WTC11 (cell line): ENCODE measurements around the gene GSTP1. TPM values are rescaled to one million over a fixed set of nuclear protein-coding genes. Genes with fewer than 3 reads are reported as not detected.
A peak's percentile ranks its signal among the peaks of the same experiment; 100 is the strongest.

Source experiments
- ATAC-seq: fragments of 200-7000 bp; cut with Tn5 transposase; 2 replicates; pipeline ENCODE4 v1.10.0; 2021; ENCODE audit warnings: mild to moderate bottlenecking, moderate library complexity
- CTCF ChIA-PET: fragments of 300-600 bp; sonication (Branson Sonifier 250); formaldehyde crosslinking; loops from one replicate; lab custom pipeline; 2021; ENCODE audit warnings: antibody characterized with exemption; lab: Charles Lee
- POLR2A ChIA-PET: fragments of 350-600 bp; sonication (Branson Sonifier 250); formaldehyde crosslinking; loops from one replicate; lab custom pipeline; 2021; ENCODE audit warnings: antibody characterized with exemption; lab: Charles Lee
- DNase-seq: peaks from one replicate; pipeline ENCODE4 v3.0.0; 2021; ENCODE audit warnings: low spot score
- H3K27ac Mint-ChIP-seq: 2 replicates; pipeline ENCODE4 v1.8.0; 2021; ENCODE audit warnings: mixed read lengths
- H3K27me3 Mint-ChIP-seq: 2 replicates; pipeline ENCODE4 v1.8.0; 2021; ENCODE audit warnings: low read depth, mild to moderate bottlenecking, moderate library complexity, mixed read lengths
- H3K36me3 Mint-ChIP-seq: 2 replicates; pipeline ENCODE4 v1.8.0; 2021; ENCODE audit warnings: mixed read lengths
- H3K4me1 Mint-ChIP-seq: 2 replicates; pipeline ENCODE4 v1.8.0; 2022; ENCODE audit warnings: mixed read lengths
- H3K4me3 Mint-ChIP-seq: 2 replicates; pipeline ENCODE4 v1.8.0; 2021; ENCODE audit warnings: mild to moderate bottlenecking, moderate library complexity, mixed read lengths
- H3K9me3 Mint-ChIP-seq: 2 replicates; pipeline ENCODE4 v1.8.0; 2021; ENCODE audit warnings: mixed read lengths
- CBFB ChIP-seq: sonication (generic); formaldehyde crosslinking; IDR thresholded peaks from 2 replicates; pipeline ENCODE4 v1.8.1; 2022; ENCODE audit warnings: mild to moderate bottlenecking, low read depth, missing genetic modification reagents
- ELF4 ChIP-seq: sonication (generic); formaldehyde crosslinking; IDR thresholded peaks from 2 replicates; pipeline ENCODE4 v1.8.1; 2022; ENCODE audit warnings: low read depth, mild to moderate bottlenecking, moderate library complexity, missing genetic modification reagents
- EMX1 ChIP-seq: fragments of 250-450 bp; sonication (Bioruptor Pico); IDR thresholded peaks from 2 replicates; pipeline ENCODE4 v1.8.0; 2021; ENCODE audit warnings: mild to moderate bottlenecking
- ESRRA ChIP-seq: sonication (generic); formaldehyde crosslinking; IDR thresholded peaks from 2 replicates; pipeline ENCODE4 v1.8.1; 2022; ENCODE audit warnings: mild to moderate bottlenecking, missing genetic modification reagents, borderline replicate concordance
- FOXJ3 ChIP-seq: sonication (generic); formaldehyde crosslinking; IDR thresholded peaks from 2 replicates; pipeline ENCODE4 v1.9.0; 2021; ENCODE audit warnings: missing genetic modification reagents, mild to moderate bottlenecking, borderline replicate concordance
- FOXP1 ChIP-seq: sonication (generic); formaldehyde crosslinking; IDR thresholded peaks from 2 replicates; pipeline ENCODE4 v1.8.0; 2022; ENCODE audit warnings: missing genetic modification reagents, mild to moderate bottlenecking, moderate library complexity, borderline replicate concordance
- GABPB1 ChIP-seq: sonication (generic); formaldehyde crosslinking; IDR thresholded peaks from 2 replicates; pipeline ENCODE4 v1.8.1; 2023; ENCODE audit warnings: mild to moderate bottlenecking, missing genetic modification reagents
- HMGA2 ChIP-seq: fragments of 250-450 bp; sonication (Bioruptor Pico); IDR thresholded peaks from 2 replicates; pipeline ENCODE4 v1.4.0; 2021; ENCODE audit warnings: mild to moderate bottlenecking, moderate library complexity
- NFATC4 ChIP-seq: fragments of 250-450 bp; sonication (Bioruptor Pico); IDR thresholded peaks from 2 replicates; pipeline ENCODE4 v1.9.0; 2021; ENCODE audit warnings: mild to moderate bottlenecking
- NFE2L1 ChIP-seq: sonication (generic); formaldehyde crosslinking; IDR thresholded peaks from 2 replicates; pipeline ENCODE4 v1.8.1; 2023; ENCODE audit warnings: missing genetic modification reagents
- NR1H2 ChIP-seq: sonication (generic); formaldehyde crosslinking; IDR thresholded peaks from 2 replicates; pipeline ENCODE4 v1.9.0; 2021; ENCODE audit warnings: mild to moderate bottlenecking, moderate library complexity, missing genetic modification reagents
- NR2C2 ChIP-seq: sonication (generic); formaldehyde crosslinking; IDR thresholded peaks from 2 replicates; pipeline ENCODE4 v1.8.0; 2022; ENCODE audit warnings: mild to moderate bottlenecking, missing genetic modification reagents
- OVOL2 ChIP-seq: fragments of 250-450 bp; sonication (Bioruptor Pico); IDR thresholded peaks from 2 replicates; pipeline ENCODE4 v1.9.0; 2021; ENCODE audit warnings: mild to moderate bottlenecking, borderline replicate concordance
- SMAD4 ChIP-seq: sonication (generic); formaldehyde crosslinking; IDR thresholded peaks from 2 replicates; pipeline ENCODE4 v1.8.0; 2022; ENCODE audit warnings: mild to moderate bottlenecking, missing genetic modification reagents
- SOX15 ChIP-seq: fragments of 250-450 bp; sonication (Bioruptor Pico); IDR thresholded peaks from 2 replicates; pipeline ENCODE4 v1.9.0; 2021; ENCODE audit warnings: mild to moderate bottlenecking
- TCF7 ChIP-seq: sonication (generic); formaldehyde crosslinking; IDR thresholded peaks from 2 replicates; pipeline ENCODE4 v1.8.0; 2022; ENCODE audit warnings: mild to moderate bottlenecking, low read depth, missing genetic modification reagents, moderate library complexity
- TEAD1 ChIP-seq: sonication (generic); formaldehyde crosslinking; IDR thresholded peaks from 2 replicates; pipeline ENCODE4 v1.8.0; 2022; ENCODE audit warnings: mild to moderate bottlenecking, missing genetic modification reagents
- TEAD4 ChIP-seq: sonication (generic); formaldehyde crosslinking; IDR thresholded peaks from 2 replicates; pipeline ENCODE4 v1.8.0; 2022; ENCODE audit warnings: mild to moderate bottlenecking, missing genetic modification reagents
- ZNF138 ChIP-seq: sonication (generic); formaldehyde crosslinking; conservative IDR thresholded peaks from 2 replicates; pipeline ENCODE4 v1.8.1; 2022; ENCODE audit warnings: mild to moderate bottlenecking, moderate library complexity, missing genetic modification reagents
- ZNF263 ChIP-seq: sonication (generic); formaldehyde crosslinking; IDR thresholded peaks from 2 replicates; pipeline ENCODE4 v1.8.1; 2022; ENCODE audit warnings: low read depth, mild to moderate bottlenecking, moderate library complexity, missing genetic modification reagents
- ZNF416 ChIP-seq: fragments of 250-450 bp; sonication (Bioruptor Pico); IDR thresholded peaks from 2 replicates; pipeline ENCODE4 v1.9.0; 2021; ENCODE audit warnings: mild to moderate bottlenecking, inconsistent platforms
- ZNF425 ChIP-seq: fragments of 250-450 bp; sonication (Bioruptor Pico); conservative IDR thresholded peaks from 2 replicates; pipeline ENCODE4 v1.9.0; 2021; ENCODE audit warnings: mild to moderate bottlenecking
- ZNF512 ChIP-seq: sonication (generic); formaldehyde crosslinking; IDR thresholded peaks from 2 replicates; pipeline ENCODE4 v1.8.1; 2022; ENCODE audit warnings: missing genetic modification reagents, borderline replicate concordance
- ZNF532 ChIP-seq: fragments of 250-450 bp; sonication (Bioruptor Pico); IDR thresholded peaks from 2 replicates; pipeline ENCODE4 v1.9.0; 2021; ENCODE audit warnings: mild to moderate bottlenecking, borderline replicate concordance
- ZNF671 ChIP-seq: fragments of 250-450 bp; sonication (Bioruptor Pico); IDR thresholded peaks from 2 replicates; pipeline ENCODE4 v1.8.0; 2021; ENCODE audit warnings: mild to moderate bottlenecking
- total RNA-seq: library from RNA; stranded (reverse); gene quantifications from 3 replicates; pipeline ENCODE4 v1.2.3, GENCODE V29; 2021
- TF ChIP-seq, protein P1 (sequence below): sonication (generic); formaldehyde crosslinking; IDR thresholded peaks from 2 replicates; pipeline ENCODE4 v1.8.0; 2023; ENCODE audit warnings: missing genetic modification reagents
- TF ChIP-seq, protein P2 (sequence below): sonication (generic); formaldehyde crosslinking; IDR thresholded peaks from 2 replicates; pipeline ENCODE4 v1.8.0; 2022; ENCODE audit warnings: mild to moderate bottlenecking, missing genetic modification reagents

GSTP1 gene
- total RNA-seq, 1 experiment from 2014 or later = 1,452 TPM

DNA sequence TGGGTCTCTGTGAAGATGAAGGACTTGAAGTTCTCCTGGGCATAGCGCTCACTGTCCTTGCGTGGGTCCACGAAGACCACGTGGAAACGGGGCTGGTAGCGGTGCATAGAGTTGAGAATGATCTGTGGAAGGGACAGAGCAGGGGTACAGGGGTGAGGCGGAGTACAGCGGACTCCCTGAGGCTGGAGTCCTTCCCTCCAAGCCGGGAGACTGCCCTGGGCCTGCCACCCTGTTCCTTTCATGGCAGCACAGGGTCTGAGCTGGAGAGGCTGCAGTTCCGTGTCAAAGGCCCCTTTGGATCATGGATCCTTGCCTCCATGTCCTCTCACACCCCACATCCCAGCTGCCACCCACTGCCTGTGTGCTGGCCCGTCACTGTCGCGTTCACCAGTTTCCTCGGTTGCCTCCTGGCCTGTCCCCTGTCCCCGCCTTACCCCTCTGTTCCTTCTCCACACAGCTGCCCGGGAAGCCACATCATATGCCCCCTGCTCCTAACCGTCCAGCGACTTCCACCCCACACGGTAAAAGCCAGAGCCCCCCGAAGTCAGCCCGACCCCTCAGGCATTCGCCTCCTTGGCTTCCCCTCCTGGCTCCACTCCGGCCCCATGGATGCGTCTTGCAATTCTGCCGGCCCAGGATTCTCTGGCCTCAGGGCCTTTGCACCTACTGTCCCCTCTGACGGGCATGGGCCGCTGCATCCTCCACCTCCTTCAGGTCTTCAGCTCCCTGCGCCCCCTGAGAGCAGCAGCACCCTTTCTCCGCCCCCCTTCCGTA lies 49.6 kb downstream of the GSTP1 start:
- Mint-ChIP-seq H3K4me3 (no peak overlapping the region), H3K27ac (no peak overlapping the region), H3K4me1 (peaks cover 22% of the 10 kb centered on the region)
- POLR2A ChIA-PET = no interaction called here
- CTCF ChIA-PET = interaction anchor here (1.0 to 1.1 kb wide), 2 partner anchors 19 to 20 kb away, joined by 3 to 4 read pairs; no protein-coding TSS in a partner anchor
- ATAC-seq = no peak
- no peak for TF ChIP-seq SMAD4 (CRISPR knock-in tag)
- no peak for TF ChIP-seq NR1H2 (CRISPR knock-in tag)
- no peak for TF ChIP-seq ZNF671 (CRISPR knock-in tag)
- TF ChIP-seq NR2C2 (CRISPR knock-in tag) = no peak
- no peak for TF ChIP-seq GABPB1 (CRISPR knock-in tag)
- TF ChIP-seq OVOL2 = no peak
- no peak for TF ChIP-seq ESRRA (CRISPR knock-in tag)
- TF ChIP-seq ZNF138 (CRISPR knock-in tag) = no peak
- TF ChIP-seq HMGA2 (CRISPR knock-in tag) = no peak
- TF ChIP-seq, protein P1, sequence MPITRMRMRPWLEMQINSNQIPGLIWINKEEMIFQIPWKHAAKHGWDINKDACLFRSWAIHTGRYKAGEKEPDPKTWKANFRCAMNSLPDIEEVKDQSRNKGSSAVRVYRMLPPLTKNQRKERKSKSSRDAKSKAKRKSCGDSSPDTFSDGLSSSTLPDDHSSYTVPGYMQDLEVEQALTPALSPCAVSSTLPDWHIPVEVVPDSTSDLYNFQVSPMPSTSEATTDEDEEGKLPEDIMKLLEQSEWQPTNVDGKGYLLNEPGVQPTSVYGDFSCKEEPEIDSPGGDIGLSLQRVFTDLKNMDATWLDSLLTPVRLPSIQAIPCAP = no peak
- TF ChIP-seq CBFB = no peak
- TF ChIP-seq ZNF512 (CRISPR knock-in tag) = no peak
- no peak for TF ChIP-seq ZNF425 (CRISPR knock-in tag)
- no peak for TF ChIP-seq FOXJ3 (CRISPR knock-in tag)
- TF ChIP-seq EMX1 = no peak
- TF ChIP-seq FOXP1 = no peak
- no peak for TF ChIP-seq SOX15 (CRISPR knock-in tag)
- no peak for TF ChIP-seq ZNF263
- no peak for TF ChIP-seq NFATC4 (CRISPR knock-in tag)
- TF ChIP-seq, protein P2, sequence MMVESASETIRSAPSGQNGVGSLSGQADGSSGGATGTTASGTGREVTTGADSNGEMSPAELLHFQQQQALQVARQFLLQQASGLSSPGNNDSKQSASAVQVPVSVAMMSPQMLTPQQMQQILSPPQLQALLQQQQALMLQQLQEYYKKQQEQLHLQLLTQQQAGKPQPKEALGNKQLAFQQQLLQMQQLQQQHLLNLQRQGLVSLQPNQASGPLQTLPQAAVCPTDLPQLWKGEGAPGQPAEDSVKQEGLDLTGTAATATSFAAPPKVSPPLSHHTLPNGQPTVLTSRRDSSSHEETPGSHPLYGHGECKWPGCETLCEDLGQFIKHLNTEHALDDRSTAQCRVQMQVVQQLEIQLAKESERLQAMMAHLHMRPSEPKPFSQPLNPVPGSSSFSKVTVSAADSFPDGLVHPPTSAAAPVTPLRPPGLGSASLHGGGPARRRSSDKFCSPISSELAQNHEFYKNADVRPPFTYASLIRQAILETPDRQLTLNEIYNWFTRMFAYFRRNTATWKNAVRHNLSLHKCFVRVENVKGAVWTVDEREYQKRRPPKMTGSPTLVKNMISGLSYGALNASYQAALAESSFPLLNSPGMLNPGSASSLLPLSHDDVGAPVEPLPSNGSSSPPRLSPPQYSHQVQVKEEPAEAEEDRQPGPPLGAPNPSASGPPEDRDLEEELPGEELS (CRISPR knock-in tag) = no peak
- TF ChIP-seq, all 79 proteins: peak for 0
- H3K27me3 Mint-ChIP-seq = no peaks in the 10 kb centered on the region; the same call in 1 of the 2 replicates
- no peaks in the 10 kb centered on the region for H3K36me3 Mint-ChIP-seq
- peak; percentile 9 for DNase-seq
- no peaks in the 10 kb centered on the region for H3K9me3 Mint-ChIP-seq

- H3K4me3 Mint-ChIP-seq = no peak overlapping the region
- no peaks in the 10 kb centered on the region for H3K9me3 Mint-ChIP-seq
- H3K36me3 Mint-ChIP-seq = no peaks in the 10 kb centered on the region
- H3K27ac Mint-ChIP-seq = no peak overlapping the region
- peaks cover 18% of the 10 kb centered on the region for H3K4me1 Mint-ChIP-seq
- no peak for ATAC-seq
- CTCF ChIA-PET = interaction anchor here (0.6 to 1.1 kb wide), 4 partner anchors 13 to 1303 kb away, joined by 3 to 7 read pairs (median 4); no protein-coding TSS in a partner anchor
- peaks cover 3% of the 10 kb centered on the region; the same call in 1 of the 2 replicates for H3K27me3 Mint-ChIP-seq
- DNase-seq = peak; percentile 8
- TF ChIP-seq TEAD4 (CRISPR knock-in tag) (no peak), TCF7 (no peak), NFE2L1 (CRISPR knock-in tag) (no peak), TEAD1 (CRISPR knock-in tag) (no peak), ZNF532 (no peak), ELF4 (CRISPR knock-in tag) (no peak), ZNF416 (CRISPR knock-in tag) (no peak)
- POLR2A ChIA-PET = no interaction called here
Measured at GRCh38 chr11:67633758-67634365, 50.2 kb downstream of the GSTP1 start.
